ELF-1 (cell line): Measurements from ENCODE around the gene NDRG4.
A peak's percentile ranks its signal among the peaks of the same experiment; 100 is the strongest.

ENCODE experiments used
- DNase-seq: peaks from one replicate; pipeline ENCODE4 v3.0.0-alpha.2; 2016; ENCODE audit warnings: low read depth, low spot score

Gene NDRG4

GRCh38 chr16:58493756-58494431 is 6.0 kb upstream of the NDRG4 start:
- DNase-seq, result no peak

- DNase-seq, result peak; percentile 91
Observed at GRCh38 chr16:58494981-58495520, 4.9 kb upstream of the NDRG4 start.

GRCh38 chr16:58495521-58496331 is 4.2 kb upstream of the NDRG4 start:
- DNase-seq, result no peak

GRCh38 chr16:58497468-58497867 is 2.5 kb upstream of the NDRG4 start:
- DNase-seq, result no peak

GRCh38 chr16:58497935-58498334 is 2.0 kb upstream of the NDRG4 start:
- DNase-seq, result no peak

- no peak for DNase-seq
Observed at GRCh38 chr16:58498341-58499091, 1.4 kb upstream of the NDRG4 start.

GRCh38 chr16:58499092-58499511 is 841 bp upstream of the NDRG4 start:
- no peak for DNase-seq

GRCh38 chr16:58500430-58501241 is 693 bp downstream of the NDRG4 start:
- DNase-seq, result peak; percentile 35

GRCh38 chr16:58501242-58502131 is 1.5 kb downstream of the NDRG4 start:
- peak; percentile 89 for DNase-seq

- no peak for DNase-seq
Observed at GRCh38 chr16:58502217-58502921, 2.4 kb downstream of the NDRG4 start.

- no peak for DNase-seq
Observed at GRCh38 chr16:58503166-58503862, 3.4 kb downstream of the NDRG4 start.

GRCh38 chr16:58503863-58504688 is 4.1 kb downstream of the NDRG4 start:
- DNase-seq, result no peak

- DNase-seq, result no peak
Observed at GRCh38 chr16:58506241-58507194, 6.6 kb downstream of the NDRG4 start.

- DNase-seq, result no peak
Observed at GRCh38 chr16:58507195-58507962, 7.4 kb downstream of the NDRG4 start.

- DNase-seq, result no peak
Observed at GRCh38 chr16:58507963-58508670, 8.2 kb downstream of the NDRG4 start.
